K562 (cell line): Measurements from ENCODE around the gene RIOK3. TPM values are rescaled to one million over a fixed set of nuclear protein-coding genes. Genes with fewer than 3 reads are reported as not detected.

ENCODE experiments used
- CTBP1 ChIP-seq: fragments of 450-650 bp; IDR thresholded peaks from 2 replicates; pipeline ENCODE4 v1.6.1; 2016; ENCODE audit warnings: borderline replicate concordance
- ETS2 ChIP-seq: IDR thresholded peaks from 2 replicates; pipeline ENCODE4 v1.6.1; 2016; ENCODE audit warnings: borderline replicate concordance, missing genetic modification characterization, mild to moderate bottlenecking, moderate library complexity, missing compliant biosample characterization; ENCODE audit not compliant: poor library complexity, severe bottlenecking
- LARP7 ChIP-seq: fragments of 450-650 bp; IDR thresholded peaks from 2 replicates; pipeline ENCODE4 v1.6.1; 2016
- SAFB ChIP-seq: fragments of 200-400 bp; formaldehyde crosslinking; IDR thresholded peaks from 2 replicates; pipeline ENCODE4 v1.6.1; 2017; ENCODE audit warnings: low read depth, low read length, borderline replicate concordance
- TAF15 ChIP-seq: fragments of 200-400 bp; formaldehyde crosslinking; IDR thresholded peaks from 2 replicates; pipeline ENCODE4 v1.6.1; 2017; ENCODE audit warnings: mild to moderate bottlenecking, low read depth, low read length, moderate library complexity
- TRIM28 ChIP-seq: fragments of 450-650 bp; IDR thresholded peaks from 2 replicates; pipeline ENCODE4 v1.6.1; 2017
- WHSC1 ChIP-seq: IDR thresholded peaks from one replicate; pipeline ENCODE4 v1.6.1; 2012; ENCODE audit warnings: low read length, control low read depth, inconsistent platforms
- ZEB2 ChIP-seq: fragments of 450-650 bp; IDR thresholded peaks from 2 replicates; pipeline ENCODE4 v1.6.1; 2016
- ZNF239 ChIP-seq: fragments of 250-450 bp; sonication (Bioruptor Pico); IDR thresholded peaks from 2 replicates; pipeline ENCODE4 v1.4.0; 2020; ENCODE audit warnings: mild to moderate bottlenecking
- ZNF263 ChIP-seq: sonication (generic); formaldehyde crosslinking; IDR thresholded peaks from 2 replicates; pipeline ENCODE4 v1.8.0; 2022; ENCODE audit warnings: mild to moderate bottlenecking, missing genetic modification reagents, borderline replicate concordance
- ZNF668 ChIP-seq: fragments of 250-450 bp; sonication (Bioruptor Pico); IDR thresholded peaks from 2 replicates; pipeline ENCODE4 v1.8.0; 2022; ENCODE audit warnings: mild to moderate bottlenecking, inconsistent platforms
- ZNF76 ChIP-seq: fragments of 250-450 bp; sonication (Bioruptor Pico); IDR thresholded peaks from 2 replicates; pipeline ENCODE4 v1.4.0; 2020; ENCODE audit warnings: mild to moderate bottlenecking, moderate library complexity, borderline replicate concordance
- polyA plus RNA-seq, 8 experiments: library from polyadenylated mRNA; depleted of rRNA in 4 of 8; stranded (reverse) in 5 of 8; unstranded in 3 of 8; fragments of >200 nt; fragmentation: Nextera tagmentation in 2 of 8; fragmentation: Illumina TruSeq in 1 of 8; extraction: Ambion mirVana in 2 of 8; extraction: Trizol in 1 of 8; gene quantifications; 2 replicates each; pipeline versions ENCODE4 v1.2.1 to v1.2.3, GENCODE V29; 2011 to 2014; ENCODE audit warnings: inconsistent platforms in 1 of 8, missing spikeins in 1 of 8
- total RNA-seq, 7 experiments: library from RNA; depleted of rRNA in 6 of 7; stranded (reverse); fragments of >200 nt in 6 of 7; fragmentation: Illumina TruSeq in 2 of 7; extraction: Trizol in 2 of 7; gene quantifications; 2 replicates each; pipeline versions ENCODE4 v1.2.1 to v1.2.3, GENCODE V29; 2011 to 2021; ENCODE audit warnings: low replicate concordance in 1 of 7
- TF ChIP-seq, protein P1 (sequence below): sonication (generic); formaldehyde crosslinking; IDR thresholded peaks from 2 replicates; pipeline ENCODE4 v1.8.0; 2022; ENCODE audit warnings: mild to moderate bottlenecking, missing genetic modification reagents
- TF ChIP-seq, protein P2 (sequence below): fragments of 450-650 bp; IDR thresholded peaks from 2 replicates; pipeline ENCODE4 v1.6.1; 2016; ENCODE audit warnings: antibody characterized with exemption
- TF ChIP-seq, protein P3 (sequence below): sonication (generic); formaldehyde crosslinking; IDR thresholded peaks from 2 replicates; pipeline ENCODE4 v1.9.0; 2022; ENCODE audit warnings: mild to moderate bottlenecking, missing genetic modification reagents
- TF ChIP-seq, protein P4 (sequence below): sonication (generic); formaldehyde crosslinking; IDR thresholded peaks from 2 replicates; pipeline ENCODE4 v1.8.0; 2022; ENCODE audit warnings: mild to moderate bottlenecking, missing genetic modification reagents, borderline replicate concordance
- TF ChIP-seq, protein P5 (sequence below): IDR thresholded peaks from 2 replicates; pipeline ENCODE4 v1.6.1; 2014; ENCODE audit warnings: antibody characterized with exemption
- TF ChIP-seq, protein P6 (sequence below): fragments of 450-650 bp; IDR thresholded peaks from 2 replicates; pipeline ENCODE4 v1.6.1; 2016; ENCODE audit warnings: missing biosample characterization, missing genetic modification characterization
- TF ChIP-seq, protein P7 (sequence below): fragments of 150-350 bp; conservative IDR thresholded peaks from 2 replicates; pipeline ENCODE4 v1.6.1; 2014; ENCODE audit warnings: low read length

Gene RIOK3
- total and polyA plus RNA-seq, 9 of the 15 experiments (the other 6 are each of a cell fraction or from before 2014, with no cell fraction given): 21.4 to 89.5 (median 62.9) TPM

DNA sequence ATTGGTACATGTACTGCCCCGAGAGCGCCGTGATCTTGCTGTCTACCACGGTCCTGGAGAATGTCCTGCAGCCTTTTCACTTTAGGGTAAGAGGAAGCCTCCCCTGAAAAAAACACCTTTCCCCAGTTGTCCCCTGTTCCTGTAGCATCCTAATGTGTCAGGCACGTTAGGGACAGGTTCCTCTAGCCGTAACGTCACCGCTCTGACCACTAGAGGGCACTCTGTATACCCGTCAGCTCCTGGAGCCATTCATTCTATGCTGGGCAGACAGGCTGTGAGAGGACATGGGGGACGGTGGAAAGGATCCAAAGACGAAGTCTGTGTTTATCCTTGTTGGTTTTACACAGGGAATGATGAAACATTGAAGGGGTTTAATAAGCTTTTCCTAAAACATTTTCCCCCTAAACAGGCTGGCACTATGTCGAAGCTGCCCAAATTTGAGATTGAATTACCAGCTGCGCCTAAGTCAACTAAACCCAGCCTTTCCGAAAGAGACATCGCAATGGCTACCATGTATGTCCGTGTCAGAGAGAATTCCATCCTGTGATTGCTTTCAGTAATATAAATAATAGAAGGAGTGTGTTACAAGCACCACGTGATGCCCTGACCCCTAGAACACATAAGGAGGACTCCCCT, 62.9 kb downstream of the RIOK3 start (continued):
- TF ChIP-seq ZNF76: no peak
- no peak for TF ChIP-seq ZNF263 (CRISPR knock-in tag)
- TF ChIP-seq ETS2: no peak
- TF ChIP-seq, protein P1, sequence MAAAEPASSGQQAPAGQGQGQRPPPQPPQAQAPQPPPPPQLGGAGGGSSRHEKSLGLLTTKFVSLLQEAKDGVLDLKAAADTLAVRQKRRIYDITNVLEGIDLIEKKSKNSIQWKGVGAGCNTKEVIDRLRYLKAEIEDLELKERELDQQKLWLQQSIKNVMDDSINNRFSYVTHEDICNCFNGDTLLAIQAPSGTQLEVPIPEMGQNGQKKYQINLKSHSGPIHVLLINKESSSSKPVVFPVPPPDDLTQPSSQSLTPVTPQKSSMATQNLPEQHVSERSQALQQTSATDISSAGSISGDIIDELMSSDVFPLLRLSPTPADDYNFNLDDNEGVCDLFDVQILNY: no peak
- TF ChIP-seq, protein P2, sequence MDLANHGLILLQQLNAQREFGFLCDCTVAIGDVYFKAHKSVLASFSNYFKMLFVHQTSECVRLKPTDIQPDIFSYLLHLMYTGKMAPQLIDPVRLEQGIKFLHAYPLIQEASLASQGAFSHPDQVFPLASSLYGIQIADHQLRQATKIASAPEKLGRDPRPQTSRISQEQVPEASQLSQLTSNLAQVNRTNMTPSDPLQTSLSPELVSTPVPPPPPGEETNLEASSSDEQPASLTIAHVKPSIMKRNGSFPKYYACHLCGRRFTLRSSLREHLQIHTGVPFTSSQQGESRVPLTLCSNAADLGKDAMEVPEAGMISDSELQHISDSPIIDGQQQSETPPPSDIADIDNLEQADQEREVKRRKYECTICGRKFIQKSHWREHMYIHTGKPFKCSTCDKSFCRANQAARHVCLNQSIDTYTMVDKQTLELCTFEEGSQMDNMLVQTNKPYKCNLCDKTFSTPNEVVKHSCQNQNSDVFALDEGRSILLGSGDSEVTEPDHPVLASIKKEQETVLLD: no peak
- TF ChIP-seq, protein P3, sequence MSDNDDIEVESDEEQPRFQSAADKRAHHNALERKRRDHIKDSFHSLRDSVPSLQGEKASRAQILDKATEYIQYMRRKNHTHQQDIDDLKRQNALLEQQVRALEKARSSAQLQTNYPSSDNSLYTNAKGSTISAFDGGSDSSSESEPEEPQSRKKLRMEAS: peak; percentile 44; the same call in 1 of the 2 replicates
- TF ChIP-seq, protein P4, sequence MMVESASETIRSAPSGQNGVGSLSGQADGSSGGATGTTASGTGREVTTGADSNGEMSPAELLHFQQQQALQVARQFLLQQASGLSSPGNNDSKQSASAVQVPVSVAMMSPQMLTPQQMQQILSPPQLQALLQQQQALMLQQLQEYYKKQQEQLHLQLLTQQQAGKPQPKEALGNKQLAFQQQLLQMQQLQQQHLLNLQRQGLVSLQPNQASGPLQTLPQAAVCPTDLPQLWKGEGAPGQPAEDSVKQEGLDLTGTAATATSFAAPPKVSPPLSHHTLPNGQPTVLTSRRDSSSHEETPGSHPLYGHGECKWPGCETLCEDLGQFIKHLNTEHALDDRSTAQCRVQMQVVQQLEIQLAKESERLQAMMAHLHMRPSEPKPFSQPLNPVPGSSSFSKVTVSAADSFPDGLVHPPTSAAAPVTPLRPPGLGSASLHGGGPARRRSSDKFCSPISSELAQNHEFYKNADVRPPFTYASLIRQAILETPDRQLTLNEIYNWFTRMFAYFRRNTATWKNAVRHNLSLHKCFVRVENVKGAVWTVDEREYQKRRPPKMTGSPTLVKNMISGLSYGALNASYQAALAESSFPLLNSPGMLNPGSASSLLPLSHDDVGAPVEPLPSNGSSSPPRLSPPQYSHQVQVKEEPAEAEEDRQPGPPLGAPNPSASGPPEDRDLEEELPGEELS (CRISPR knock-in tag): no peak
- TF ChIP-seq ZNF668: no peak
- TF ChIP-seq ZNF239 (CRISPR knock-in tag): no peak
- TF ChIP-seq WHSC1: no peak
- TF ChIP-seq, protein P5, sequence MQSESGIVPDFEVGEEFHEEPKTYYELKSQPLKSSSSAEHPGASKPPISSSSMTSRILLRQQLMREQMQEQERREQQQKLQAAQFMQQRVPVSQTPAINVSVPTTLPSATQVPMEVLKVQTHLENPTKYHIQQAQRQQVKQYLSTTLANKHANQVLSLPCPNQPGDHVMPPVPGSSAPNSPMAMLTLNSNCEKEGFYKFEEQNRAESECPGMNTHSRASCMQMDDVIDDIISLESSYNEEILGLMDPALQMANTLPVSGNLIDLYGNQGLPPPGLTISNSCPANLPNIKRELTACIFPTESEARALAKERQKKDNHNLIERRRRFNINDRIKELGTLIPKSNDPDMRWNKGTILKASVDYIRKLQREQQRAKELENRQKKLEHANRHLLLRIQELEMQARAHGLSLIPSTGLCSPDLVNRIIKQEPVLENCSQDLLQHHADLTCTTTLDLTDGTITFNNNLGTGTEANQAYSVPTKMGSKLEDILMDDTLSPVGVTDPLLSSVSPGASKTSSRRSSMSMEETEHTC: no peak
- TF ChIP-seq SAFB: no peak
- 0 out of 2 replicates have a peak, but pooled peaks have one; percentile 16 for TF ChIP-seq ZEB2
- TF ChIP-seq TAF15: no peak
- TF ChIP-seq LARP7: no peak
- TF ChIP-seq, protein P6, sequence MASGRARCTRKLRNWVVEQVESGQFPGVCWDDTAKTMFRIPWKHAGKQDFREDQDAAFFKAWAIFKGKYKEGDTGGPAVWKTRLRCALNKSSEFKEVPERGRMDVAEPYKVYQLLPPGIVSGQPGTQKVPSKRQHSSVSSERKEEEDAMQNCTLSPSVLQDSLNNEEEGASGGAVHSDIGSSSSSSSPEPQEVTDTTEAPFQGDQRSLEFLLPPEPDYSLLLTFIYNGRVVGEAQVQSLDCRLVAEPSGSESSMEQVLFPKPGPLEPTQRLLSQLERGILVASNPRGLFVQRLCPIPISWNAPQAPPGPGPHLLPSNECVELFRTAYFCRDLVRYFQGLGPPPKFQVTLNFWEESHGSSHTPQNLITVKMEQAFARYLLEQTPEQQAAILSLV (tag): no peak
- TF ChIP-seq TRIM28: no peak
- TF ChIP-seq, protein P7, sequence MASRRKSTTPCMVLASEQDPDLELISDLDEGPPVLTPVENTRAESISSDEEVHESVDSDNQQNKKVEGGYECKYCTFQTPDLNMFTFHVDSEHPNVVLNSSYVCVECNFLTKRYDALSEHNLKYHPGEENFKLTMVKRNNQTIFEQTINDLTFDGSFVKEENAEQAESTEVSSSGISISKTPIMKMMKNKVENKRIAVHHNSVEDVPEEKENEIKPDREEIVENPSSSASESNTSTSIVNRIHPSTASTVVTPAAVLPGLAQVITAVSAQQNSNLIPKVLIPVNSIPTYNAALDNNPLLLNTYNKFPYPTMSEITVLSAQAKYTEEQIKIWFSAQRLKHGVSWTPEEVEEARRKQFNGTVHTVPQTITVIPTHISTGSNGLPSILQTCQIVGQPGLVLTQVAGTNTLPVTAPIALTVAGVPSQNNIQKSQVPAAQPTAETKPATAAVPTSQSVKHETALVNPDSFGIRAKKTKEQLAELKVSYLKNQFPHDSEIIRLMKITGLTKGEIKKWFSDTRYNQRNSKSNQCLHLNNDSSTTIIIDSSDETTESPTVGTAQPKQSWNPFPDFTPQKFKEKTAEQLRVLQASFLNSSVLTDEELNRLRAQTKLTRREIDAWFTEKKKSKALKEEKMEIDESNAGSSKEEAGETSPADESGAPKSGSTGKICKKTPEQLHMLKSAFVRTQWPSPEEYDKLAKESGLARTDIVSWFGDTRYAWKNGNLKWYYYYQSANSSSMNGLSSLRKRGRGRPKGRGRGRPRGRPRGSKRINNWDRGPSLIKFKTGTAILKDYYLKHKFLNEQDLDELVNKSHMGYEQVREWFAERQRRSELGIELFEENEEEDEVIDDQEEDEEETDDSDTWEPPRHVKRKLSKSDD: 0 out of 2 replicates have a peak, but pooled peaks have one; percentile 72
- TF ChIP-seq CTBP1: peak; percentile 71; the same call in 1 of the 2 replicates
